SK-N-SH treated with all-trans-retinoic acid at 6 μM for 48 hours (cell line): ENCODE measurements around the gene HABP2.
A peak's percentile ranks its signal among the peaks of the same experiment; 100 is the strongest.

Source experiments
- ATAC-seq: fragments of 200-7000 bp; cut with Tn5 transposase; 3 replicates; pipeline ENCODE4 v1.9.1; 2020; ENCODE audit warnings: mild to moderate bottlenecking, moderate library complexity
- ARNTL ChIP-seq: fragments of 450-650 bp; formaldehyde crosslinking; IDR thresholded peaks from 2 replicates; pipeline ENCODE4 v1.5.0; 2020; ENCODE audit warnings: low read depth, mild to moderate bottlenecking, moderate library complexity, borderline replicate concordance
- BACH2 ChIP-seq: fragments of 250-450 bp; sonication (Bioruptor Pico); IDR thresholded peaks from 2 replicates; pipeline ENCODE4 v1.9.0; 2021; ENCODE audit warnings: mild to moderate bottlenecking, borderline replicate concordance
- CREB5 ChIP-seq: fragments of 250-450 bp; sonication (Bioruptor Pico); IDR thresholded peaks from 2 replicates; pipeline ENCODE4 v1.5.1; 2020; ENCODE audit warnings: low read depth, mild to moderate bottlenecking, moderate library complexity
- CSDC2 ChIP-seq: fragments of 250-450 bp; sonication (Bioruptor Pico); IDR thresholded peaks from 2 replicates; pipeline ENCODE4 v1.5.0; 2020; ENCODE audit warnings: mild to moderate bottlenecking, moderate library complexity
- ESRRG ChIP-seq: fragments of 250-450 bp; sonication (Bioruptor Pico); IDR thresholded peaks from 2 replicates; pipeline ENCODE4 v1.6.1; 2021; ENCODE audit warnings: mild to moderate bottlenecking
- ISL1 ChIP-seq: fragments of 250-450 bp; sonication (Bioruptor Pico); IDR thresholded peaks from 2 replicates; pipeline ENCODE4 v2.1.2; 2022; ENCODE audit warnings: mild to moderate bottlenecking, moderate library complexity
- OSR1 ChIP-seq: fragments of 250-450 bp; sonication (Bioruptor Pico); IDR thresholded peaks from 2 replicates; pipeline ENCODE4 v1.8.0; 2022; ENCODE audit warnings: moderate library complexity, mild to moderate bottlenecking, inconsistent platforms
- PPARA ChIP-seq: fragments of 250-450 bp; sonication (Bioruptor Pico); IDR thresholded peaks from 2 replicates; pipeline ENCODE4 v1.5.0; 2020; ENCODE audit warnings: mild to moderate bottlenecking, borderline replicate concordance
- RARB ChIP-seq: fragments of 250-450 bp; sonication (Bioruptor Pico); IDR thresholded peaks from 2 replicates; pipeline ENCODE4 v1.8.0; 2021; ENCODE audit warnings: mild to moderate bottlenecking, moderate library complexity
- SNAI2 ChIP-seq: fragments of 250-450 bp; sonication (Bioruptor Pico); IDR thresholded peaks from 2 replicates; pipeline ENCODE4 v1.5.0; 2020; ENCODE audit warnings: mild to moderate bottlenecking, moderate library complexity
- TSHZ2 ChIP-seq: fragments of 250-450 bp; sonication (Bioruptor Pico); IDR thresholded peaks from 2 replicates; pipeline ENCODE4 v1.5.0; 2020; ENCODE audit warnings: mild to moderate bottlenecking, moderate library complexity
- ZC3H10 ChIP-seq: fragments of 250-450 bp; sonication (Bioruptor Pico); IDR thresholded peaks from 2 replicates; pipeline ENCODE4 v1.5.1; 2021; ENCODE audit warnings: mild to moderate bottlenecking, moderate library complexity
- ZFP30 ChIP-seq: fragments of 450-650 bp; formaldehyde crosslinking; IDR thresholded peaks from 2 replicates; pipeline ENCODE4 v1.5.0; 2022; ENCODE audit warnings: mild to moderate bottlenecking, moderate library complexity
- ZNF70 ChIP-seq: fragments of 450-650 bp; formaldehyde crosslinking; IDR thresholded peaks from 2 replicates; pipeline ENCODE4 v1.5.0; 2020; ENCODE audit warnings: mild to moderate bottlenecking, moderate library complexity
- ZNF8 ChIP-seq: fragments of 450-650 bp; formaldehyde crosslinking; IDR thresholded peaks from 2 replicates; pipeline ENCODE4 v1.5.0; 2020; ENCODE audit warnings: mild to moderate bottlenecking, moderate library complexity
- TF ChIP-seq, protein P1 (sequence below): fragments of 250-450 bp; sonication (Bioruptor Pico); IDR thresholded peaks from 2 replicates; pipeline ENCODE4 v1.8.0; 2020; ENCODE audit warnings: mild to moderate bottlenecking, moderate library complexity, borderline replicate concordance

Gene HABP2

DNA sequence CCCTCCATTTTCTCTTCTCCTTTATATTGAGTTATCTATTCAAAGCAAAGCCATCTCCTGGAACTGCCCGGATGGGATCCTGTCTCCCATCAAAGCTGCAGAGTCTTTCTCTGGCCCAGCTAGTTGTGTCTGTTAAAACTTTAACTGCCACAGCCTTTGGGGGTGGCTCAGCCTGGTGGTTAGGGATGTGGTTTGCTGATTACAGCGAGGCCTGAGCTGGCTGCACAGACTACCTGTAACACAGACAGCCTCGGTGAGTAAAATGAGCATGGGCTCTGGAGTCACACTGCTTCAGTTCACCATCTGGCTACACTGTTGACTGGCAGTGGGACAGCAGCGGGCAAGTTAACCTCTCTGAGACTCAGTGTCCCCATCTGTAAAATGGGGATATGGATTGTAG, 18.4 kb upstream of the HABP2 start:
- TF ChIP-seq PPARA (CRISPR knock-in tag) (no peak), ZC3H10 (CRISPR knock-in tag) (no peak), SNAI2 (CRISPR knock-in tag) (no peak)
- ATAC-seq = no peak

GRCh38 chr10:113537672-113538071, 15.2 kb upstream of the HABP2 start:
- TF ChIP-seq CREB5 (CRISPR knock-in tag) (no peak), OSR1 (CRISPR knock-in tag) (no peak), ESRRG (no peak), TSHZ2 (no peak), PPARA (CRISPR knock-in tag) (no peak), CSDC2 (no peak), ZFP30 (CRISPR knock-in tag) (no peak), BACH2 (no peak), RARB (no peak), ZNF8 (CRISPR knock-in tag) (no peak), SNAI2 (CRISPR knock-in tag) (no peak), ZC3H10 (CRISPR knock-in tag) (no peak)
- TF ChIP-seq, protein P1, sequence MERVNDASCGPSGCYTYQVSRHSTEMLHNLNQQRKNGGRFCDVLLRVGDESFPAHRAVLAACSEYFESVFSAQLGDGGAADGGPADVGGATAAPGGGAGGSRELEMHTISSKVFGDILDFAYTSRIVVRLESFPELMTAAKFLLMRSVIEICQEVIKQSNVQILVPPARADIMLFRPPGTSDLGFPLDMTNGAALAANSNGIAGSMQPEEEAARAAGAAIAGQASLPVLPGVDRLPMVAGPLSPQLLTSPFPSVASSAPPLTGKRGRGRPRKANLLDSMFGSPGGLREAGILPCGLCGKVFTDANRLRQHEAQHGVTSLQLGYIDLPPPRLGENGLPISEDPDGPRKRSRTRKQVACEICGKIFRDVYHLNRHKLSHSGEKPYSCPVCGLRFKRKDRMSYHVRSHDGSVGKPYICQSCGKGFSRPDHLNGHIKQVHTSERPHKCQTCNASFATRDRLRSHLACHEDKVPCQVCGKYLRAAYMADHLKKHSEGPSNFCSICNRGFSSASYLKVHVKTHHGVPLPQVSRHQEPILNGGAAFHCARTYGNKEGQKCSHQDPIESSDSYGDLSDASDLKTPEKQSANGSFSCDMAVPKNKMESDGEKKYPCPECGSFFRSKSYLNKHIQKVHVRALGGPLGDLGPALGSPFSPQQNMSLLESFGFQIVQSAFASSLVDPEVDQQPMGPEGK (CRISPR knock-in tag) = no peak
- ATAC-seq = no peak

- TF ChIP-seq ZNF70 (CRISPR knock-in tag) (no peak), RARB (no peak), TSHZ2 (no peak)
- ATAC-seq = no peak
Observed at GRCh38 chr10:113538151-113538550, 14.7 kb upstream of the HABP2 start.

DNA sequence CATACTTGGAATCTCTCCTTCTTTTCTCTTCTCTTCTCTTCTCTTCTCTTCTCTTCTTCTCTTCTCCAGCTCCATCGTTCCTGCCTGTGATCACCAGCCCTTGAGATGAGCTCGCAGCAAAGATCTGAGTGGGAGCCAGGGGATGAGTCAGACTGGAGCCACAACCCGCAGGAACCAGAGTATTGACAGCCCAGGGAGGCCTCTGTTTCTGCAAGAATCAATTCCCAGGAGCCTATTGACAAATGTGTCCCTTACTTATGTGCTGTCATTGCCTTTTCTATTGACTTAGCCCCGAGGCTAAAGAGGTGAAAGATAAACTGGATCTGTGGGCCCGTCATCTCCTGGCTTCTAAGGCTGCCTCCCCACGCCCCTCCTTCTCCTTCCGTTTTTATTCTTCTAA, 13.1 kb upstream of the HABP2 start:
- ATAC-seq = peak; percentile 90
- TF ChIP-seq ZNF8 (CRISPR knock-in tag) (no peak), ZFP30 (CRISPR knock-in tag) (no peak), ISL1 (CRISPR knock-in tag) (no peak), CSDC2 (no peak), ARNTL (CRISPR knock-in tag) (no peak), PPARA (CRISPR knock-in tag) (no peak), ESRRG (no peak), TSHZ2 (no peak)
